ENCODE results near the gene ZNF624.

DNA sequence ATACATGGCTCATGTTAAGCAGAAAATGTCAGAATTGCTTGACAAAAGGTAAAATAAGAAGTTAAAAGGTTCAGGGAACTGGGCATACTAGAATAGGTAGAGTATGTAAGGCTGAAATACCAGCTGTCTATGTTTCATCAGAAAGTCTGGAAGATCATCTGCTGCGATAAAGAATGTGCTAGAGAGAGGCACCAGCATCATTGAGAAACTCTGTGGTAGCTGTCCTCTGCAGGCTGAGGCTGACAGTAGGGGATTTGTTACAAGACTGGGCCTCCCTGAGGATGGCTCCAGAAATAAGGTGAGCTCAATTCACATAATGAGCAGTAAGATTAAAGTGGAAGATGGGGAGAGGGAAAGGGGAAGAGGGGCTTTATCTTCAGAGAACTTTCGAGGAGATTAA is 80.2 kb downstream of the ZNF624 start:
- TF ChIP-seq, protein P1, sequence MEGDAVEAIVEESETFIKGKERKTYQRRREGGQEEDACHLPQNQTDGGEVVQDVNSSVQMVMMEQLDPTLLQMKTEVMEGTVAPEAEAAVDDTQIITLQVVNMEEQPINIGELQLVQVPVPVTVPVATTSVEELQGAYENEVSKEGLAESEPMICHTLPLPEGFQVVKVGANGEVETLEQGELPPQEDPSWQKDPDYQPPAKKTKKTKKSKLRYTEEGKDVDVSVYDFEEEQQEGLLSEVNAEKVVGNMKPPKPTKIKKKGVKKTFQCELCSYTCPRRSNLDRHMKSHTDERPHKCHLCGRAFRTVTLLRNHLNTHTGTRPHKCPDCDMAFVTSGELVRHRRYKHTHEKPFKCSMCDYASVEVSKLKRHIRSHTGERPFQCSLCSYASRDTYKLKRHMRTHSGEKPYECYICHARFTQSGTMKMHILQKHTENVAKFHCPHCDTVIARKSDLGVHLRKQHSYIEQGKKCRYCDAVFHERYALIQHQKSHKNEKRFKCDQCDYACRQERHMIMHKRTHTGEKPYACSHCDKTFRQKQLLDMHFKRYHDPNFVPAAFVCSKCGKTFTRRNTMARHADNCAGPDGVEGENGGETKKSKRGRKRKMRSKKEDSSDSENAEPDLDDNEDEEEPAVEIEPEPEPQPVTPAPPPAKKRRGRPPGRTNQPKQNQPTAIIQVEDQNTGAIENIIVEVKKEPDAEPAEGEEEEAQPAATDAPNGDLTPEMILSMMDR (IDR thresholded peaks at IDR 0.05) = no peak
- TF ChIP-seq EZH2 (IDR thresholded peaks at IDR 0.05) = no peak

All from neural progenitor cell (in vitro differentiated cells).